ENCODE measurements around the gene PGLYRP1. TPM values are rescaled to one million over a fixed set of nuclear protein-coding genes. Genes with fewer than 3 reads are reported as not detected.

PGLYRP1 gene
- total and polyA plus RNA-seq, 2 of the 4 experiments (the other 2 are of a cell fraction): not detected

GRCh38 chr19:46052896-46053295, 30.0 kb upstream of the PGLYRP1 start:
- Histone ChIP-seq H3K9me1 (ENCODE audit: insufficient read depth, low read length) (no peaks in the 10 kb centered on the region), H3K14ac (replicated peaks; ENCODE audit: low read depth, low read length) (no peak overlapping the region), H3K9me3 (ENCODE audit: control insufficient read depth, insufficient read depth, low read length) (peaks cover 2% of the 10 kb centered on the region; the same call in 1 of the 2 replicates), H3K18ac (ENCODE audit: low read depth, low read length) (no peak overlapping the region), H3K4me2 (ENCODE audit: low read depth, low read length) (no peak overlapping the region), H3K27me3 (ENCODE audit: control insufficient read depth, insufficient read depth, low read length) (peaks cover 31% of the 10 kb centered on the region), H3K4me1 (ENCODE audit: control insufficient read depth, insufficient read depth, low read length) (no peaks in the 10 kb centered on the region), H2AK9ac (replicated peaks; ENCODE audit: low read depth, low read length, poor library complexity) (no peak overlapping the region), H3K4ac (ENCODE audit: low read depth, low read length) (no peak overlapping the region), H4K8ac (ENCODE audit: low read depth in 2 of 2, low read length in 2 of 2) (no peak overlapping the region), H2BK15ac (ENCODE audit: low read depth, low read length) (no peak overlapping the region), H3K27ac (ENCODE audit: insufficient read depth, low read length) (no peak overlapping the region), H2BK5ac (ENCODE audit: low read depth, low read length, poor library complexity, severe bottlenecking) (no peak overlapping the region), H2BK120ac (ENCODE audit: low read depth, low read length) (no peak overlapping the region), H2AK5ac (ENCODE audit: low read depth, low read length) (no peak overlapping the region), H4K20me1 (ENCODE audit: insufficient read depth, low read length) (no peaks in the 10 kb centered on the region), H2BK20ac (ENCODE audit: low read depth, low read length) (no peak overlapping the region), H3K36me3 (ENCODE audit: control insufficient read depth, insufficient read depth, low read length) (no peaks in the 10 kb centered on the region), H2AFZ (replicated peaks; ENCODE audit: low read length, poor library complexity) (no peak overlapping the region), H3K9ac (ENCODE audit: low read depth, low read length) (no peak overlapping the region), H4K91ac (ENCODE audit: insufficient read depth, low read depth, low read length) (no peak overlapping the region), H3K4me3 (ENCODE audit: insufficient read depth, low read depth, low read length) (no peak overlapping the region), H3K23ac (ENCODE audit: low read depth, low read length) (no peak overlapping the region), H3K56ac (ENCODE audit: extremely low read depth, insufficient read depth, low read length) (no peak overlapping the region), H3K79me1 (ENCODE audit: low read depth in 1 of 2, low read length in 2 of 2) (no peaks in the 10 kb centered on the region), H4K5ac (ENCODE audit: low read depth, low read length) (no peak overlapping the region)
- WGBS, 2 experiments (ENCODE audit: extremely low coverage in 2 of 2, insufficient read length in 1 of 2): 19% methylated on average over 2 of the region's 4 CpGs; no CpG with 5 or more reads in 1 of the 2 experiments
- TF ChIP-seq CTCF (conservative IDR thresholded peaks at IDR 0.05; ENCODE audit: low read depth, low read length): no peak
- intact Hi-C loops (cut with micrococcal nuclease): no loop called here
- no peak for DNase-seq
- CTCF ChIA-PET: no interaction called here
- BruUV-seq (replicated peaks): no TSS peak
- dilution Hi-C loops (cut with HindIII; ENCODE audit: low sequenced_read_pairs, unreplicated experiment): no loop called here
- POLR2A ChIA-PET (ENCODE audit: unreplicated experiment): no interaction called here
- no peak for ATAC-seq (ENCODE audit: low read depth)
- in situ Hi-C loops (cut with MboI; ENCODE audit: low sequenced_read_pairs): no loop called here
